Tibial artery (tissue), 4 donors: ENCODE results near the gene KCNK3.

Experiments used
- DNase-seq, 2 donors: peaks; one replicate each; pipeline ENCODE4 v3.0.0-alpha.2; 2019
- H3K27ac ChIP-seq, 2 donors: fragments of 200-600 bp; sonication (generic) in 1 of 2; 1 replicate in 1 of 2; 2 replicates in 1 of 2; pipeline ENCODE4 v1.5.1; 2018 to 2019; ENCODE audit warnings: mild to moderate bottlenecking in 1 of 2
- H3K27me3 ChIP-seq, 2 donors: fragments of 200-600 bp; sonication (generic) in 1 of 2; one replicate each; pipeline versions ENCODE4 v1.5.1 to v1.6.0; 2016 to 2019
- H3K36me3 ChIP-seq, 3 donors: fragments of 200-600 bp; sonication (generic) in 2 of 3; one replicate each; pipeline ENCODE4 v1.5.1; 2016 to 2019; ENCODE audit warnings: mild to moderate bottlenecking in 2 of 3
- H3K4me1 ChIP-seq, 4 donors: fragments of 200-600 bp; sonication (generic) in 2 of 4; 1 replicate in 3 of 4; 2 replicates in 1 of 4; pipeline ENCODE4 v1.5.1; 2016 to 2019
- H3K4me3 ChIP-seq, 2 donors: fragments of 200-600 bp; sonication (generic) in 1 of 2; 1 replicate in 1 of 2; 2 replicates in 1 of 2; pipeline ENCODE4 v1.5.1; 2018 to 2019; ENCODE audit warnings: mild to moderate bottlenecking in 2 of 2
- H3K9me3 ChIP-seq, 3 donors: fragments of 200-600 bp; sonication (generic) in 1 of 3; one replicate each; pipeline ENCODE4 v1.5.1; 2016 to 2019
- intact Hi-C: fragments of 100-400 bp; cut with DNase I; formaldehyde crosslinking; loops from one replicate; pipeline ENCODE4 v1.15.0; 2023; ENCODE audit warnings: low total_unique reads
- TF ChIP-seq, protein P1 (sequence below), 2 experiments: fragments of 200-600 bp in 1 of 2; fragments of 450-650 bp in 1 of 2; IDR thresholded peaks; one replicate each; pipeline ENCODE4 v1.5.1; 2017 to 2019; ENCODE audit warnings: antibody characterized with exemption in 2 of 2, mild to moderate bottlenecking in 1 of 2, moderate library complexity in 1 of 2

The KCNK3 gene

GRCh38 chr2:26692897-26693849 lies 651 bp downstream of the KCNK3 start:
- Histone ChIP-seq H3K4me3 (peak overlapping the region; percentile 54 to 56), H3K27ac (peak overlapping the region; percentile 59 to 76), H3K9me3 (no peaks in the 10 kb centered on the region), H3K27me3 (peaks cover 0 to 6% of the 10 kb centered on the region in 2 donors), H3K36me3 (no peaks in the 10 kb centered on the region), H3K4me1 (peaks cover 0 to 40% (median 29%) of the 10 kb centered on the region in 4 donors)
- TF ChIP-seq, protein P1, sequence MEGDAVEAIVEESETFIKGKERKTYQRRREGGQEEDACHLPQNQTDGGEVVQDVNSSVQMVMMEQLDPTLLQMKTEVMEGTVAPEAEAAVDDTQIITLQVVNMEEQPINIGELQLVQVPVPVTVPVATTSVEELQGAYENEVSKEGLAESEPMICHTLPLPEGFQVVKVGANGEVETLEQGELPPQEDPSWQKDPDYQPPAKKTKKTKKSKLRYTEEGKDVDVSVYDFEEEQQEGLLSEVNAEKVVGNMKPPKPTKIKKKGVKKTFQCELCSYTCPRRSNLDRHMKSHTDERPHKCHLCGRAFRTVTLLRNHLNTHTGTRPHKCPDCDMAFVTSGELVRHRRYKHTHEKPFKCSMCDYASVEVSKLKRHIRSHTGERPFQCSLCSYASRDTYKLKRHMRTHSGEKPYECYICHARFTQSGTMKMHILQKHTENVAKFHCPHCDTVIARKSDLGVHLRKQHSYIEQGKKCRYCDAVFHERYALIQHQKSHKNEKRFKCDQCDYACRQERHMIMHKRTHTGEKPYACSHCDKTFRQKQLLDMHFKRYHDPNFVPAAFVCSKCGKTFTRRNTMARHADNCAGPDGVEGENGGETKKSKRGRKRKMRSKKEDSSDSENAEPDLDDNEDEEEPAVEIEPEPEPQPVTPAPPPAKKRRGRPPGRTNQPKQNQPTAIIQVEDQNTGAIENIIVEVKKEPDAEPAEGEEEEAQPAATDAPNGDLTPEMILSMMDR (IDR thresholded peaks at IDR 0.05) = no peak
- peak in 1 of 2 donors; percentile 84 for DNase-seq
- intact Hi-C loops = no loop called here

DNA sequence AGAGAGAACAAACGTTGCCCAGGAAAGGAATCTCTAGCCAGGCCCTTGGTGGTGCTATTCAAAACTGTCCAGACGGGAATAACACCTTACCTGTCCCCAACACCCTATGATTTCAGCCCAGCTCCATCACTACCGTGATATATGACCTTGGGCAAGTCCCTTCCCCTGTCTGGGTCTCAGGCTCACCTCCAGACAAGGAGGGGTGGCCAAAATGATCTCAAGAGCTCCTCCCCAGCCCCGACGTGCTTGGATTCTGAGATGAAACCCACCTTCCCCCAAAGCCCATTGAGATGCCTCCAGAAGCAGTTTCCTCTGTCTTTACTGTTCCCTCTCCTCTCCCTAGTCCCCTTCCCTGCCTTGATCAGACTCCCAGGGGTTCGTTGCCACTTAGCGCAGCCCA lies 1.5 kb downstream of the KCNK3 start:
- Histone ChIP-seq H3K4me1 (peaks cover 0 to 40% (median 29%) of the 10 kb centered on the region in 4 donors), H3K27me3 (peaks cover 0 to 6% of the 10 kb centered on the region in 2 donors), H3K27ac (peak overlapping the region; percentile 59 to 76), H3K9me3 (no peaks in the 10 kb centered on the region), H3K36me3 (no peaks in the 10 kb centered on the region), H3K4me3 (peak overlapping the region; percentile 54 to 56)
- intact Hi-C loops = no loop called here
- no peak for DNase-seq
- TF ChIP-seq, protein P1 (IDR thresholded peaks at IDR 0.05) = no peak

DNA sequence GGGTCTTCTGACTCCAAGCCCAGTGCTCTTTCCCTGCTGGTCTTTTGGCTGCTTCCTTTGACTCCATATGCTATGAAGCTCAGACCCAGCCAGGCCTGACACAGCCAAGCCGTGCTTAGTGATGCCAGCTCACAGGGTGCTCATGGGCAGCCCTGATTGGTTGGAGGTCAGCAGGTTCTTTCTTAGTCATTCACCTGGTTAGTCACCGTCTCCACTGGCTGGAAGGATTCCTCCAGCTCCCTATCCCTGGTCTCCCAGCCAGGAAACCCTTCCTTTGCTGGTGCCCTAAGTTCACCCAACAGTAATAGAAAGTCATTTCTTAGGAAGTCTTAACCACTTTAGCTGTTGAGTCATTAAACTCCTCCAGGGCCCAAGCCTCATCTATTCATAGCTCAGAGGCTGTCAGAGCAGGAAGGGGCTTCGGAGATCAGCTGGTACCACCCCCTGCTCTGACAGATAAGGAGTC lies 3.9 kb downstream of the KCNK3 start:
- intact Hi-C loops = no loop called here
- no peak for DNase-seq
- Histone ChIP-seq H3K36me3 (no peaks in the 10 kb centered on the region), H3K27ac (no peak overlapping the region), H3K4me1 (peaks cover 0 to 43% (median 28%) of the 10 kb centered on the region in 4 donors), H3K9me3 (no peaks in the 10 kb centered on the region), H3K4me3 (no peak overlapping the region), H3K27me3 (peaks cover 0 to 6% of the 10 kb centered on the region in 2 donors)
- TF ChIP-seq, protein P1 (IDR thresholded peaks at IDR 0.05) = no peak

DNA sequence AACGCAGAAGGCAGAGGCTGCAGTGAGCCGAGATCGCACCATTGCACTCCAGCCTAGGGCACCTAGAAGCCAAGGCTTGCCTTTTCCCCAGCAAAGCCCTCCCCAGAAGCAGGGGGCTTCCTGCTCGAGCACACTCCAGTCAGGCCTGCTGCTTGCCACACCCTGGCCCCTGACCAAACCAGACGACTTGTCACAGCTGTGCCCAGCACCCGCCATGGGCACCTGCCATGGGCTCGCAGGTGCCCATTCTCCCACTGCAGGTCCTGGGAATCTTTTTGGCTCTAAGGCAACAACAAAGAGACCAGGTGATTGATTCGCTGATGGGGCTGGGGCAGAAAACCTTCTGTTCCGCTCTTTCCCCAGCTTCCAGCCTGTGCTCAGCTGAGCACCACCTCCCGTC lies 4.9 kb downstream of the KCNK3 start:
- TF ChIP-seq, protein P1 (IDR thresholded peaks at IDR 0.05) = no peak
- DNase-seq = no peak
- Histone ChIP-seq H3K9me3 (no peaks in the 10 kb centered on the region), H3K27ac (no peak overlapping the region), H3K36me3 (no peaks in the 10 kb centered on the region), H3K4me1 (peaks cover 0 to 43% (median 25%) of the 10 kb centered on the region in 4 donors), H3K27me3 (peaks cover 0 to 6% of the 10 kb centered on the region in 2 donors), H3K4me3 (no peak overlapping the region)
- intact Hi-C loops = no loop called here

GRCh38 chr2:26699295-26699694 lies 6.8 kb downstream of the KCNK3 start:
- no peaks in the 10 kb centered on the region for H3K9me3 ChIP-seq
- DNase-seq = no peak
- H3K36me3 ChIP-seq = no peaks in the 10 kb centered on the region
- peaks cover 0 to 34% (median 12%) of the 10 kb centered on the region in 4 donors for H3K4me1 ChIP-seq
- intact Hi-C loops = no loop called here
- no peak overlapping the region for H3K27ac ChIP-seq
- H3K4me3 ChIP-seq = no peak overlapping the region
- peaks cover 0 to 5% of the 10 kb centered on the region in 2 donors for H3K27me3 ChIP-seq
- TF ChIP-seq, protein P1 (IDR thresholded peaks at IDR 0.05) = no peak
